Gastrocnemius medialis (tissue), 4 donors: ENCODE measurements around the gene RBMS3.

ENCODE experiments used
- POLR2A ChIP-seq, 2 donors: fragments of 450-650 bp; IDR thresholded peaks; one replicate each; pipeline ENCODE4 v1.6.1; 2017; ENCODE audit warnings: antibody characterized with exemption in 2 of 2, mild to moderate bottlenecking in 2 of 2, moderate library complexity in 2 of 2
- TF ChIP-seq, protein P1 (sequence below), 5 experiments: fragments of 450-650 bp in 3 of 5; fragments of 200-600 bp in 2 of 5; sonication (generic) in 2 of 5; IDR thresholded peaks in 4 of 5; conservative IDR thresholded peaks in 1 of 5; 1 replicate in 4 of 5; 2 replicates in 1 of 5; pipeline ENCODE4 v1.5.1; 2016 to 2019; ENCODE audit warnings: antibody characterized with exemption in 5 of 5, mild to moderate bottlenecking in 3 of 5, moderate library complexity in 3 of 5

DNA sequence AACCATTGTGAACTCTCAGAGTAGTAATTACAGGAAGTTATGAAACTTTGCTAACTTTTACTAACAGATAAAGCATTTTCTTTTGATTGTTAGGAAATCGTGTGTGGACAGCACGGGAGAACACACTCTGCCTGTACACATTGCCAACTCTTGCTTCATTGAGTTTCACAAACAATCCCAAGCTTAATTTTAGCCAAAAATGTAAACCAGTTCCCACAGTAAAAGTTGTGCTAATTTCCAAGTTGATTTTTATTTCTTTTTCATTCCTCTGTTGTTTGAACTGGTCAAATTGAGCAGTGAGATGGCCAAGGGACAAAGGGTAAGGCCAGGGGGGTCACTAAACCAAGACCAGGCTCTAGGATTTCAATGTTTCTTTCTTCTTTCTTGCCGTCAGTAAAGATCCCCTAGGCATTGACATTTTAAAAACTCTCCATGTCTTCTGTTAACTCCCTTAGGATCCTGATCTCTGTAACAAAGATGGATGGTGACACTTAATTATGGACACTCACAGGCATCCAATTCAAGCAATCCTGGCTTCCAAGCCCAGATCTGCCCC is 414.9 kb downstream of the RBMS3 start:
- no peak for TF ChIP-seq POLR2A (IDR thresholded peaks at IDR 0.05)
- TF ChIP-seq, protein P1, sequence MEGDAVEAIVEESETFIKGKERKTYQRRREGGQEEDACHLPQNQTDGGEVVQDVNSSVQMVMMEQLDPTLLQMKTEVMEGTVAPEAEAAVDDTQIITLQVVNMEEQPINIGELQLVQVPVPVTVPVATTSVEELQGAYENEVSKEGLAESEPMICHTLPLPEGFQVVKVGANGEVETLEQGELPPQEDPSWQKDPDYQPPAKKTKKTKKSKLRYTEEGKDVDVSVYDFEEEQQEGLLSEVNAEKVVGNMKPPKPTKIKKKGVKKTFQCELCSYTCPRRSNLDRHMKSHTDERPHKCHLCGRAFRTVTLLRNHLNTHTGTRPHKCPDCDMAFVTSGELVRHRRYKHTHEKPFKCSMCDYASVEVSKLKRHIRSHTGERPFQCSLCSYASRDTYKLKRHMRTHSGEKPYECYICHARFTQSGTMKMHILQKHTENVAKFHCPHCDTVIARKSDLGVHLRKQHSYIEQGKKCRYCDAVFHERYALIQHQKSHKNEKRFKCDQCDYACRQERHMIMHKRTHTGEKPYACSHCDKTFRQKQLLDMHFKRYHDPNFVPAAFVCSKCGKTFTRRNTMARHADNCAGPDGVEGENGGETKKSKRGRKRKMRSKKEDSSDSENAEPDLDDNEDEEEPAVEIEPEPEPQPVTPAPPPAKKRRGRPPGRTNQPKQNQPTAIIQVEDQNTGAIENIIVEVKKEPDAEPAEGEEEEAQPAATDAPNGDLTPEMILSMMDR (IDR thresholded peaks at IDR 0.05 in 4 of 5, conservative IDR thresholded peaks at IDR 0.05 in 1 of 5): no peak
